ENCODE measurements around the gene LMO7. TPM values are rescaled to one million over a fixed set of nuclear protein-coding genes. Genes with fewer than 3 reads are reported as not detected.

LMO7 gene
- total and polyA plus RNA-seq, 2 of the 8 experiments (the other 6 are each of a cell fraction or from before 2014, with no cell fraction given), result 8.1 to 28.3 TPM

- TF ChIP-seq CBX5 (IDR thresholded peaks at IDR 0.05; ENCODE audit: low read depth, low read length) (no peak), CREB1 (IDR thresholded peaks at IDR 0.05) (no peak), SP4 (IDR thresholded peaks at IDR 0.05; ENCODE audit: low read length) (no peak), SAP30 (IDR thresholded peaks at IDR 0.05; ENCODE audit: insufficient read depth, insufficient replicate concordance, low read length) (no peak), EP300 (IDR thresholded peaks at IDR 0.05; ENCODE audit: borderline replicate concordance in 1 of 2, low read depth in 2 of 2, low read length in 2 of 2) (no peak)
Observed at GRCh38 chr13:75621147-75621546, 15.0 kb upstream of the LMO7 start (continued).
